GM18858 (cell line): ENCODE measurements around the gene AQP7.
"Not testable (repeated sequence)": the region's sequence is repeated elsewhere in the genome, so short reads cannot be mapped to it uniquely, and the experiment has no call there.

ENCODE experiments used
- ATAC-seq: cut with Tn5 transposase; IDR thresholded peaks from one replicate; pipeline ENCODE4 v1.9.1; 2021; ENCODE audit not compliant: unreplicated experiment

Gene AQP7

GRCh38 chr9:33375841-33376321 lies 26.5 kb downstream of the AQP7 start:
- no peak for ATAC-seq

- ATAC-seq: no peak
Observed at GRCh38 chr9:33375238-33375840, 27.0 kb downstream of the AQP7 start.

- no peak for ATAC-seq
Observed at GRCh38 chr9:33374634-33375237, 27.6 kb downstream of the AQP7 start.

- no peak for ATAC-seq
Observed at GRCh38 chr9:33374190-33374589, 28.2 kb downstream of the AQP7 start.

GRCh38 chr9:33372900-33373299 lies 29.5 kb downstream of the AQP7 start:
- no peak for ATAC-seq

GRCh38 chr9:33366979-33367480 lies 35.3 kb downstream of the AQP7 start:
- ATAC-seq: no peak

GRCh38 chr9:33364814-33365213 lies 37.6 kb downstream of the AQP7 start:
- not testable (repeated sequence) for ATAC-seq

- ATAC-seq: no peak
Observed at GRCh38 chr9:33364127-33364526, 38.2 kb downstream of the AQP7 start.

- ATAC-seq: not testable (repeated sequence)
Observed at GRCh38 chr9:33358641-33359040, 43.7 kb downstream of the AQP7 start.

GRCh38 chr9:33355933-33356332 lies 46.4 kb downstream of the AQP7 start:
- ATAC-seq: no peak

- no peak for ATAC-seq
Observed at GRCh38 chr9:33354651-33355211, 47.6 kb downstream of the AQP7 start.

- no peak for ATAC-seq
Observed at GRCh38 chr9:33351547-33351946, 50.8 kb downstream of the AQP7 start.

GRCh38 chr9:33350310-33350709 lies 52.1 kb downstream of the AQP7 start:
- no peak for ATAC-seq

GRCh38 chr9:33349743-33350142 lies 52.6 kb downstream of the AQP7 start:
- no peak for ATAC-seq

- ATAC-seq: no peak
Observed at GRCh38 chr9:33348998-33349397, 53.4 kb downstream of the AQP7 start.

- ATAC-seq: no peak
Observed at GRCh38 chr9:33346564-33346963, 55.8 kb downstream of the AQP7 start.

- no peak for ATAC-seq
Observed at GRCh38 chr9:33344145-33344544, 58.2 kb downstream of the AQP7 start.

GRCh38 chr9:33341182-33341581 lies 61.2 kb downstream of the AQP7 start:
- no peak for ATAC-seq

GRCh38 chr9:33340186-33340585 lies 62.2 kb downstream of the AQP7 start:
- no peak for ATAC-seq
